ENCODE measurements around the gene SNX25. TPM values are rescaled to one million over a fixed set of nuclear protein-coding genes. Genes with fewer than 3 reads are reported as not detected.
A peak's percentile ranks its signal among the peaks of the same experiment; 100 is the strongest.
"Not testable (repeated sequence)": the region's sequence is repeated elsewhere in the genome, so short reads cannot be mapped to it uniquely, and the experiment has no call there.

SNX25 gene
- polyA plus RNA-seq, 1 of the 3 experiments (the other 2 are of a cell fraction) = 8.5 TPM

GRCh38 chr4:185238750-185239149 lies 29.4 kb downstream of the SNX25 start:
- H3K9me3 ChIP-seq = no peaks in the 10 kb centered on the region
- no peaks in the 10 kb centered on the region for H3K36me3 ChIP-seq (replicated peaks in 1 of 2; ENCODE audit: control insufficient read depth in 1 of 2, insufficient read depth in 2 of 2, low read length in 1 of 2)
- peaks cover 7% of the 10 kb centered on the region for H3F3A ChIP-seq (replicated peaks; ENCODE audit: insufficient read depth)
- CTCF ChIA-PET = interaction anchor here (1.1 kb wide), 1 partner anchor 12 kb away, joined by 4 read pairs; no protein-coding TSS in a partner anchor
- no peak overlapping the region for H3K4me3 ChIP-seq (ENCODE audit: low read depth in 2 of 2, low read length in 1 of 2)
- peak overlapping the region in 1 of 2 experiments; percentile 57; a peak in 1 of 4 replicates for H3K27ac ChIP-seq (ENCODE audit: low read depth in 2 of 2, low read length in 1 of 2)
- no peak overlapping the region for H3K4me2 ChIP-seq
- H4K20me1 ChIP-seq (ENCODE audit: insufficient read depth) = peaks cover 14% of the 10 kb centered on the region
- no peak for DNase-seq
- POLR2A ChIA-PET = no interaction called here
- H3K9ac ChIP-seq = no peak overlapping the region
- no peaks in the 10 kb centered on the region for H3K9me2 ChIP-seq
- no peak for TF ChIP-seq POLR2AphosphoS5 (IDR thresholded peaks at IDR 0.05; ENCODE audit: low read depth, low read length)
- no peak for TF ChIP-seq USF1 (IDR thresholded peaks at IDR 0.05; ENCODE audit: borderline replicate concordance, low read depth)
- no peak for TF ChIP-seq CHD2 (IDR thresholded peaks at IDR 0.05; ENCODE audit: low read length, partially characterized antibody)
- TF ChIP-seq NRF1 (IDR thresholded peaks at IDR 0.05; ENCODE audit: low read depth, low read length) = no peak
- TF ChIP-seq MXI1 (IDR thresholded peaks at IDR 0.05; ENCODE audit: low read depth, low read length) = no peak
- H3K79me2 ChIP-seq (ENCODE audit: insufficient read depth) = peaks cover 81% of the 10 kb centered on the region
- H3K4me1 ChIP-seq (ENCODE audit: control insufficient read depth in 1 of 2, insufficient read depth in 2 of 2, low read depth in 1 of 2, low read length in 1 of 2) = peaks cover 6 to 9% of the 10 kb centered on the region in 2 experiments; a peak in 2 of 4 replicates
- no peaks in the 10 kb centered on the region for H3K27me3 ChIP-seq (ENCODE audit: insufficient read depth)
- WGBS (ENCODE audit: low lambda C conversion rate) = 98% methylated on average over 4 of the region's 4 CpGs
- no peak overlapping the region for H2AFZ ChIP-seq (ENCODE audit: low read depth)

- H3K4me3 ChIP-seq (ENCODE audit: low read depth in 2 of 2, low read length in 1 of 2); H3K9ac ChIP-seq; POLR2A ChIA-PET; H3F3A ChIP-seq (replicated peaks; ENCODE audit: insufficient read depth); DNase-seq; H3K9me3 ChIP-seq; H3K27me3 ChIP-seq (ENCODE audit: insufficient read depth); H2AFZ ChIP-seq (ENCODE audit: low read depth); H3K4me2 ChIP-seq; H3K9me2 ChIP-seq; H3K27ac ChIP-seq (ENCODE audit: low read depth in 2 of 2, low read length in 1 of 2); CTCF ChIA-PET; H3K36me3 ChIP-seq (replicated peaks in 1 of 2; ENCODE audit: control insufficient read depth in 1 of 2, insufficient read depth in 2 of 2, low read length in 1 of 2): not testable (repeated sequence)
- peaks cover 81% of the 10 kb centered on the region for H3K79me2 ChIP-seq (ENCODE audit: insufficient read depth)
- WGBS (ENCODE audit: low lambda C conversion rate) = 92% methylated on average over 10 of the region's 32 CpGs
- peaks cover 6 to 11% of the 10 kb centered on the region in 2 experiments; a peak in 3 of 4 replicates for H3K4me1 ChIP-seq (ENCODE audit: control insufficient read depth in 1 of 2, insufficient read depth in 2 of 2, low read depth in 1 of 2, low read length in 1 of 2)
- peaks cover 14% of the 10 kb centered on the region for H4K20me1 ChIP-seq (ENCODE audit: insufficient read depth)
Observed at GRCh38 chr4:185240486-185240885, 31.1 kb downstream of the SNX25 start.

GRCh38 chr4:185242749-185243533 lies 33.5 kb downstream of the SNX25 start:
- Histone ChIP-seq H3K4me3 (ENCODE audit: low read depth in 2 of 2, low read length in 1 of 2) (no peak overlapping the region), H3K4me1 (ENCODE audit: control insufficient read depth in 1 of 2, insufficient read depth in 2 of 2, low read depth in 1 of 2, low read length in 1 of 2) (peaks cover 9 to 10% of the 10 kb centered on the region in 2 experiments; a peak in 3 of 4 replicates), H3K9me3 (no peaks in the 10 kb centered on the region), H4K20me1 (ENCODE audit: insufficient read depth) (peaks cover 6% of the 10 kb centered on the region), H3K9me2 (no peaks in the 10 kb centered on the region), H3K36me3 (replicated peaks in 1 of 2; ENCODE audit: control insufficient read depth in 1 of 2, insufficient read depth in 2 of 2, low read length in 1 of 2) (peaks cover 0 to 3% of the 10 kb centered on the region in 2 experiments), H3K4me2 (no peak overlapping the region), H3K79me2 (ENCODE audit: insufficient read depth) (peaks cover 81% of the 10 kb centered on the region), H3K9ac (no peak overlapping the region), H3K27ac (ENCODE audit: low read depth in 2 of 2, low read length in 1 of 2) (peak overlapping the region in 1 of 2 experiments; percentile 41; a peak in 2 of 4 replicates), H2AFZ (ENCODE audit: low read depth) (no peak overlapping the region), H3K27me3 (ENCODE audit: insufficient read depth) (no peaks in the 10 kb centered on the region), H3F3A (replicated peaks; ENCODE audit: insufficient read depth) (peaks cover 9% of the 10 kb centered on the region)
- DNase-seq = no peak
- CTCF ChIA-PET = interaction anchor here (1.0 to 1.5 kb wide), 2 partner anchors 10 to 11 kb away, joined by 3 read pairs; no protein-coding TSS in a partner anchor
- POLR2A ChIA-PET = no interaction called here
- WGBS (ENCODE audit: low lambda C conversion rate) = 98% methylated on average over 6 of the region's 6 CpGs
- TF ChIP-seq FOSL2 (IDR thresholded peaks at IDR 0.05; ENCODE audit: borderline replicate concordance, low read depth) (no peak), ELF1 (IDR thresholded peaks at IDR 0.05) (no peak), FOXM1 (IDR thresholded peaks at IDR 0.05; ENCODE audit: low read depth) (no peak), ZBTB33 (IDR thresholded peaks at IDR 0.05; ENCODE audit: borderline replicate concordance, low read depth) (no peak), EZH2phosphoT487 (IDR thresholded peaks at IDR 0.05; ENCODE audit: borderline replicate concordance, low read depth) (no peak), GABPA (IDR thresholded peaks at IDR 0.05; ENCODE audit: low read depth) (no peak), USF2 (IDR thresholded peaks at IDR 0.05; ENCODE audit: borderline replicate concordance, low read depth, low read length) (no peak), TCF12 (IDR thresholded peaks at IDR 0.05) (no peak), RAD21 (IDR thresholded peaks at IDR 0.05; ENCODE audit: low read length) (no peak), MXI1 (IDR thresholded peaks at IDR 0.05; ENCODE audit: low read depth, low read length) (no peak), RFX5 (IDR thresholded peaks at IDR 0.05; ENCODE audit: low read length) (no peak), USF1 (IDR thresholded peaks at IDR 0.05; ENCODE audit: borderline replicate concordance, low read depth) (no peak), SIN3A (IDR thresholded peaks at IDR 0.05; ENCODE audit: borderline replicate concordance, low read depth, low read length) (no peak), TEAD4 (IDR thresholded peaks at IDR 0.05; ENCODE audit: borderline replicate concordance, insufficient read depth) (no peak)
